ENCODE measurements around the gene LANCL2. TPM values are rescaled to one million over a fixed set of nuclear protein-coding genes. Genes with fewer than 3 reads are reported as not detected.

Gene LANCL2
- polyA plus RNA-seq, 1 experiment = 26.8 TPM

DNA sequence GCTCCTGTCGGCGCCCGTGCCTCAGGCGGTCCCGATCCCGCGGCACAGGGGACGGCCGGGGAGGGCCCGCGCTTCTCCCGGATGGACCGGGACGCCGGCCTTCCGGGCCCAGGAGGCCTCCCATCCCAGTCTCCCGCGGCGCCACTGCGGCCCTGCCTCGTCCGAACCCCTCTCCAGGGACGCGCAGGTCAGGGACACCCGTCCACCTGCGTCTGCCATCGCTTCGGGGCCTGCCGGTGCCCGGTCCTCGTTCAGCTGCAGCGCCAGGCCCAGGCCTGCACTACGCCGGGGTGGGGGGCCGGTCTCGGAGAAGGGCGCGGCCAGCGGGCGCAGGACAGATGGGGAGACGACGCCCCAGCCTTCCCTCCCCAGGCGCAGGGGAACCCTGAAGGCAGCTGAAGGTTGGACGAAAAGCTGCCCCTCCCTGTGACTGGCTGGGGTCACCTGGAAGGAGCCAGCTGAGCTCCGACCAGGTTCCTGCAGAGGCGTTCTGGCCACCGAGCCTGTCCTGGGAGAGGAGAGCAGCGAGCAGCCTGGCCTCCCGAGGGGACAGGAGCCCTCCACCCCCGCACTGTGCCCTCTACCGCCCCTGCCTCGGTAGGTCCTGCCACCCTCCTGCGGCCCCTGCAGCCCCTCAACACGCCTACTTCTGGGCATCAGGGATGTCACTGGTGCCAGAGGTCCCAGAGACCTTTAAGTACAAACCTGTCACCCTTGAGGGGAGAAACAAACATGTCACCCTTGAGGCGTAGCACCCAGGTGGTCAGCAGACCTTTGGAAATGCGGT, 84.3 kb downstream of the LANCL2 start:
- H3K36me3 ChIP-seq (ENCODE audit: control insufficient read depth, insufficient read depth, low read length) = no peaks in the 10 kb centered on the region
- POLR2A ChIA-PET = no interaction called here
- no peak overlapping the region for H3K4me3 ChIP-seq (ENCODE audit: low read depth, low read length)
- H3K27me3 ChIP-seq (ENCODE audit: control insufficient read depth, insufficient read depth, low read length) = no peaks in the 10 kb centered on the region
- TF ChIP-seq, protein P1, sequence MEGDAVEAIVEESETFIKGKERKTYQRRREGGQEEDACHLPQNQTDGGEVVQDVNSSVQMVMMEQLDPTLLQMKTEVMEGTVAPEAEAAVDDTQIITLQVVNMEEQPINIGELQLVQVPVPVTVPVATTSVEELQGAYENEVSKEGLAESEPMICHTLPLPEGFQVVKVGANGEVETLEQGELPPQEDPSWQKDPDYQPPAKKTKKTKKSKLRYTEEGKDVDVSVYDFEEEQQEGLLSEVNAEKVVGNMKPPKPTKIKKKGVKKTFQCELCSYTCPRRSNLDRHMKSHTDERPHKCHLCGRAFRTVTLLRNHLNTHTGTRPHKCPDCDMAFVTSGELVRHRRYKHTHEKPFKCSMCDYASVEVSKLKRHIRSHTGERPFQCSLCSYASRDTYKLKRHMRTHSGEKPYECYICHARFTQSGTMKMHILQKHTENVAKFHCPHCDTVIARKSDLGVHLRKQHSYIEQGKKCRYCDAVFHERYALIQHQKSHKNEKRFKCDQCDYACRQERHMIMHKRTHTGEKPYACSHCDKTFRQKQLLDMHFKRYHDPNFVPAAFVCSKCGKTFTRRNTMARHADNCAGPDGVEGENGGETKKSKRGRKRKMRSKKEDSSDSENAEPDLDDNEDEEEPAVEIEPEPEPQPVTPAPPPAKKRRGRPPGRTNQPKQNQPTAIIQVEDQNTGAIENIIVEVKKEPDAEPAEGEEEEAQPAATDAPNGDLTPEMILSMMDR (IDR thresholded peaks at IDR 0.05; ENCODE audit: insufficient read depth, low read depth, low read length) = no peak
- no peak for DNase-seq (ENCODE audit: low read depth)
- CTCF ChIA-PET = no interaction called here

DNA sequence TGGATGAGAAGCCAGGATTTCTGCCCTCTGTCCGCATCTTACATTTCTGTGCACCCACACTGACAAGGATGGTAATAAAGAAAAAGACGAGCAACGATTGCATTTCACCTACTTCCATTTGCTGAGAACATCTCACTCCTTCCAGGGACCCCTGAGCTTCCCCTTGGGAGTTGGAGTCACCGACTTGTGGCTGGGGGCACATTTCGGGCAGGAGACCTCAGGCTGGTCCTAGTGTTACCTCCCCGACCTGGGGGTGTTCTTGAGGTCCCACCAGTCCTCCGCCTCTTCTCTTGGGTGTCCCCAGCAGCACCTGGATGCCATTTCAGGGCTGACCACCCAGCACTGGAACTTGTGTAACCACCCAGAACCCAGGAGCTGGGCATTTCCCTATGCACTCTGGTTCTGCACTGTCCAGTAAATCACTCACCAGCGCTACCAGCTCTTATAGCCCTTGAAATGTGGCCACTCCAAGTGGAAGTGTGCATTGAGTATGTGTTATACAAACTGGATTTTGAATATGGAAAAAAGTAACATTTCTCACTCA, 84.9 kb downstream of the LANCL2 start:
- POLR2A ChIA-PET = no interaction called here
- Histone ChIP-seq H3K4me3 (ENCODE audit: low read depth, low read length) (no peak overlapping the region), H3K36me3 (ENCODE audit: control insufficient read depth, insufficient read depth, low read length) (no peaks in the 10 kb centered on the region), H3K27me3 (ENCODE audit: control insufficient read depth, insufficient read depth, low read length) (no peaks in the 10 kb centered on the region)
- CTCF ChIA-PET = no interaction called here
- no peak for DNase-seq (ENCODE audit: low read depth)
- TF ChIP-seq, protein P1 (IDR thresholded peaks at IDR 0.05; ENCODE audit: insufficient read depth, low read depth, low read length) = no peak

DNA sequence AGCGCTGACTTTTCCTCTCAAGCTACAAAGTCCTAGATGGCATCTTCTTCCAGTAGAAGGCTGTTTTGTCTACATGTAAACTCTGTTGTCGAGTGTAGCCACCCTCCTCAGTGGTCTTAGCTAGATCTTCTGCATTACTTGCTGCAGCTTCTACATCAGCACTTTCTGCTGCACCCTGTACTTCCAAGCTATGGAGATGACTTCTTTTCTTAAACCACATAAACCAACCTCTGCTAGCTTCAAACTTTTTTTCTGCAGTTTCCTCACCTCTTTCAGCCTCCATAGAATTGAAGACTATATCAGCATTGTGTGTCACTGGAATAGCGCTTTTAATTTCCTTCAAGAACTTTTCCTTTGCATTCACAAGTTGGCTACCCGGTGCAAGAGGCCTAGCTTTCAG, 87.8 kb downstream of the LANCL2 start:
- TF ChIP-seq, protein P1 (IDR thresholded peaks at IDR 0.05; ENCODE audit: insufficient read depth, low read depth, low read length) = no peak
- H3K27me3 ChIP-seq (ENCODE audit: control insufficient read depth, insufficient read depth, low read length) = no peaks in the 10 kb centered on the region
- H3K4me3 ChIP-seq (ENCODE audit: low read depth, low read length) = no peak overlapping the region
- DNase-seq (ENCODE audit: low read depth) = no peak
- H3K36me3 ChIP-seq (ENCODE audit: control insufficient read depth, insufficient read depth, low read length) = no peaks in the 10 kb centered on the region
- ChIA-PET POLR2A (interaction anchor here (0.5 kb wide), 1 partner anchor 33 kb away, joined by 3 read pairs; no protein-coding TSS in a partner anchor), CTCF (interaction anchor here (1.5 kb wide), 1 partner anchor 20 kb away, joined by 3 read pairs; no protein-coding TSS in a partner anchor)

DNA sequence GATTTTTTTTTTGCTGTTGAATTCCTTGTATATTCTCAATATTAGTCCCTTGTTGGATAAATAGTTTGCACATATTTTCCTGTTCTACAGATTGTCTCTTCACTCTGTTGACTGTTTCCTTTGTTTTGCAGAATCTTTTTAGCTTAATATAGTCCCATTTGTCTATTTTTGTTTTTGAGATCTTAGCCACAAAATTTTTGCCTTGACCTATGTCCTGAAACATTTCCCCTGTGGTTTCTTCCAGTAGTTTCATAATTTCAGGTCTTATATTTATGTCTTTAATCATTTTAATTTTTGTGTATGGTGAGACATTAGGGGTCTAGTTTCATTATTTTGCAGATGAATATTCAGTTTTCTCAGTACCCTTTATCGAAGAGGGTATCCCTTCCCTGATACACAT, 92.7 kb downstream of the LANCL2 start:
- POLR2A ChIA-PET = no interaction called here
- no peaks in the 10 kb centered on the region for H3K27me3 ChIP-seq (ENCODE audit: control insufficient read depth, insufficient read depth, low read length)
- DNase-seq (ENCODE audit: low read depth) = no peak
- no peak overlapping the region for H3K4me3 ChIP-seq (ENCODE audit: low read depth, low read length)
- CTCF ChIA-PET = no interaction called here
- TF ChIP-seq, protein P1 (IDR thresholded peaks at IDR 0.05; ENCODE audit: insufficient read depth, low read depth, low read length) = no peak
- H3K36me3 ChIP-seq (ENCODE audit: control insufficient read depth, insufficient read depth, low read length) = no peaks in the 10 kb centered on the region

DNA sequence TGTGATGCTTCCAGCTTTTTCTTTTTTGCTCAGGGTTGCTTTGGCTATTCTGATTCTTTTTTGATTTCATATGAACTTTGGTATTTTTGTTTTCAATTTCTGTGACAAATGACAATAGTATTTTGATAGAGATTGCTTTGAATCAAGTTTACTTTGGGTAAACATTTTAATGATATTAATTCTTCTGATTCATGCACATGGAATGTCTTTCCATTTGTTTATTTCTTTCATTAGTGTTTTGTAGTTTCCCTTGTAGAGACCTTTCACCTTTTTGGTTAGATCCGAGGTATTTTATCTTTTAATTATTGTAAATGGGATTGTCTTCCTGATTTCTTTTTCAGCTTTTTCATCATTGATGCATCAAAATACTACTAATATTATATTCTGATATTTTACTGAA, 93.2 kb downstream of the LANCL2 start:
- H3K27me3 ChIP-seq (ENCODE audit: control insufficient read depth, insufficient read depth, low read length) = no peaks in the 10 kb centered on the region
- no peak for DNase-seq (ENCODE audit: low read depth)
- no peaks in the 10 kb centered on the region for H3K36me3 ChIP-seq (ENCODE audit: control insufficient read depth, insufficient read depth, low read length)
- ChIA-PET POLR2A (no interaction called here), CTCF (no interaction called here)
- TF ChIP-seq, protein P1 (IDR thresholded peaks at IDR 0.05; ENCODE audit: insufficient read depth, low read depth, low read length) = no peak
- H3K4me3 ChIP-seq (ENCODE audit: low read depth, low read length) = no peak overlapping the region
